IMR-90 (cell line): ENCODE measurements around the gene IZUMO4. TPM values are rescaled to one million over a fixed set of nuclear protein-coding genes. Genes with fewer than 3 reads are reported as not detected.

Experiments used
- ATAC-seq: fragments of 200-7000 bp; cut with Tn5 transposase; 2 replicates; pipeline ENCODE4 v1.9.1; 2020; ENCODE audit warnings: low read depth, mild to moderate bottlenecking, moderate library complexity
- BruUV-seq: library from RNA; stranded (reverse); fragments of 400-500 nt; replicated peaks from 2 replicates; lab custom pipeline; 2021; lab: Mats Ljungman, UMichigan
- CTCF ChIA-PET: fragments of 300-600 bp; formaldehyde crosslinking; extraction: SDS; loops from one replicate; lab custom pipeline; 2021; ENCODE audit warnings: antibody characterized with exemption; lab: Yijun Ruan, JAX
- POLR2A ChIA-PET: fragments of 300-600 bp; sonication (Branson Sonifier 250); formaldehyde crosslinking; loops from one replicate; lab custom pipeline; 2022; ENCODE audit warnings: antibody characterized with exemption; ENCODE audit not compliant: unreplicated experiment; lab: Charles Lee
- DNase-seq: peaks from one replicate; pipeline ENCODE4 v3.0.0; 2013
- H2AFZ ChIP-seq: replicated peaks from 2 replicates; pipeline ENCODE3; 2013; ENCODE audit warnings: low read length, mild to moderate bottlenecking; ENCODE audit not compliant: poor library complexity
- H2AK5ac ChIP-seq: 2 replicates; pipeline ENCODE4 v1.6.1; 2013; ENCODE audit warnings: low read depth, low read length, inconsistent platforms
- H2AK9ac ChIP-seq: replicated peaks from 2 replicates; pipeline ENCODE3; 2013; ENCODE audit warnings: mild to moderate bottlenecking, low read depth, low read length, moderate library complexity; ENCODE audit not compliant: poor library complexity
- H2BK120ac ChIP-seq: 2 replicates; pipeline ENCODE4 v1.6.1; 2013; ENCODE audit warnings: low read depth, low read length, inconsistent platforms
- H2BK15ac ChIP-seq: 3 replicates; pipeline ENCODE4 v1.6.1; 2013; ENCODE audit warnings: low read depth, low read length, inconsistent platforms
- H2BK20ac ChIP-seq: 2 replicates; pipeline ENCODE4 v1.6.1; 2013; ENCODE audit warnings: low read depth, mild to moderate bottlenecking, inconsistent platforms, low read length, moderate library complexity
- H2BK5ac ChIP-seq: 2 replicates; pipeline ENCODE4 v1.6.1; 2013; ENCODE audit warnings: mild to moderate bottlenecking, low read depth, low read length, inconsistent platforms; ENCODE audit not compliant: poor library complexity, severe bottlenecking
- H3K14ac ChIP-seq: replicated peaks from 2 replicates; pipeline ENCODE4 v1.6.1; 2013; ENCODE audit warnings: low read depth, low read length, inconsistent platforms
- H3K18ac ChIP-seq: 2 replicates; pipeline ENCODE4 v1.6.1; 2013; ENCODE audit warnings: low read depth, low read length, control low read depth
- H3K23ac ChIP-seq: 2 replicates; pipeline ENCODE4 v1.6.1; 2013; ENCODE audit warnings: low read depth, low read length, inconsistent platforms
- H3K27ac ChIP-seq: 2 replicates; pipeline ENCODE4 v1.5.1; 2013; ENCODE audit warnings: mild to moderate bottlenecking, control low read depth, low read length; ENCODE audit not compliant: insufficient read depth
- H3K27me3 ChIP-seq: 2 replicates; pipeline ENCODE4 v1.6.1; 2013; ENCODE audit warnings: low read length; ENCODE audit not compliant: control insufficient read depth, insufficient read depth
- H3K36me3 ChIP-seq: 2 replicates; pipeline ENCODE4 v1.6.1; 2013; ENCODE audit warnings: low read length, mixed read lengths; ENCODE audit not compliant: control insufficient read depth, insufficient read depth
- H3K4ac ChIP-seq: 2 replicates; pipeline ENCODE4 v1.6.1; 2013; ENCODE audit warnings: low read depth, low read length, inconsistent platforms
- H3K4me1 ChIP-seq: 2 replicates; pipeline ENCODE4 v1.6.1; 2013; ENCODE audit warnings: low read length, mixed read lengths; ENCODE audit not compliant: control insufficient read depth, insufficient read depth
- H3K4me2 ChIP-seq: 2 replicates; pipeline ENCODE4 v1.6.1; 2013; ENCODE audit warnings: low read depth, mild to moderate bottlenecking, control low read depth, low read length, moderate library complexity
- H3K4me3 ChIP-seq: 2 replicates; pipeline ENCODE4 v1.5.1; 2013; ENCODE audit warnings: low read depth, mild to moderate bottlenecking, control low read depth, low read length, moderate library complexity; ENCODE audit not compliant: insufficient read depth
- H3K56ac ChIP-seq: 2 replicates; pipeline ENCODE4 v1.6.1; 2013; ENCODE audit warnings: low read length, inconsistent platforms; ENCODE audit not compliant: insufficient read depth; ENCODE audit errors: extremely low read depth
- H3K79me1 ChIP-seq, 2 experiments: 2 replicates each; pipeline ENCODE4 v1.6.1; 2013; ENCODE audit warnings: low read length in 2 of 2, inconsistent platforms in 1 of 2, low read depth in 1 of 2
- H3K9ac ChIP-seq: 2 replicates; pipeline ENCODE4 v1.6.1; 2013; ENCODE audit warnings: low read depth, low read length, control low read depth
- H3K9me1 ChIP-seq: 2 replicates; pipeline ENCODE4 v1.6.1; 2013; ENCODE audit warnings: low read length, inconsistent platforms; ENCODE audit not compliant: insufficient read depth
- H3K9me3 ChIP-seq: 2 replicates; pipeline ENCODE4 v1.6.1; 2013; ENCODE audit warnings: low read length; ENCODE audit not compliant: control insufficient read depth, insufficient read depth
- H4K20me1 ChIP-seq: 2 replicates; pipeline ENCODE4 v1.6.1; 2013; ENCODE audit warnings: low read length, inconsistent platforms; ENCODE audit not compliant: insufficient read depth
- H4K5ac ChIP-seq: 2 replicates; pipeline ENCODE4 v1.6.1; 2013; ENCODE audit warnings: mild to moderate bottlenecking, low read depth, low read length, control low read depth
- H4K8ac ChIP-seq, 2 experiments: 2 replicates each; pipeline ENCODE4 v1.6.1; 2013; ENCODE audit warnings: low read depth in 2 of 2, low read length in 2 of 2, control low read depth in 1 of 2, inconsistent platforms in 1 of 2
- H4K91ac ChIP-seq: 2 replicates; pipeline ENCODE4 v1.6.1; 2013; ENCODE audit warnings: low read depth, low read length, inconsistent platforms; ENCODE audit not compliant: insufficient read depth
- BHLHE40 ChIP-seq: fragments of 150-350 bp; IDR thresholded peaks from 2 replicates; pipeline ENCODE4 v1.6.1; 2016; ENCODE audit warnings: mild to moderate bottlenecking, low read depth, low read length
- USF2 ChIP-seq: fragments of 150-350 bp; IDR thresholded peaks from 2 replicates; pipeline ENCODE4 v1.6.1; 2017; ENCODE audit warnings: mild to moderate bottlenecking, antibody characterized with exemption, low read length, low read depth
- WGBS, 2 experiments: methylation state at CpG; one replicate each; pipeline versions ENCODE4 v1.1.5 to v1.1.7; 2013; ENCODE audit warnings: missing lambda C conversion rate in 2 of 2; ENCODE audit not compliant: insufficient read length in 1 of 2; ENCODE audit errors: extremely low coverage in 2 of 2; 5-methylcytosine and 5-hydroxymethylcytosine counted together
- dilution Hi-C: fragments of 300-500 bp; cut with HindIII; formaldehyde crosslinking; loops from one replicate; pipeline ENCODE4 v1.14.3; 2018; ENCODE audit warnings: low sequenced_read_pairs; ENCODE audit not compliant: unreplicated experiment
- in situ Hi-C: fragments of 300-500 bp; cut with MboI; formaldehyde crosslinking; loops from 3 replicates; pipeline ENCODE4 v1.14.3; 2019; ENCODE audit warnings: low sequenced_read_pairs, inconsistent platforms, mixed read lengths
- intact Hi-C: fragments of 100-400 bp; cut with micrococcal nuclease; formaldehyde crosslinking; loops from 2 replicates; pipeline ENCODE4 v1.10.0; 2022
- polyA plus RNA-seq, 3 experiments: library from polyadenylated mRNA; depleted of rRNA; stranded (reverse); fragments of >200 nt; gene quantifications; 2 replicates each; pipeline ENCODE4 v1.2.3, GENCODE V29; 2012; ENCODE audit warnings: low replicate concordance in 1 of 3
- total RNA-seq: library from RNA; depleted of rRNA; stranded (reverse); fragments of >200 nt; gene quantifications from 2 replicates; pipeline ENCODE4 v1.2.3, GENCODE V29; 2012
- TF ChIP-seq, protein P1 (sequence below): conservative IDR thresholded peaks from 2 replicates; pipeline ENCODE4 v1.5.1; 2012; ENCODE audit warnings: mild to moderate bottlenecking, low read depth, low read length, improper control_type of control experiment

The IZUMO4 gene
- total and polyA plus RNA-seq, 2 of the 4 experiments (the other 2 are of a cell fraction) = 0.72 to 2.8 TPM

DNA sequence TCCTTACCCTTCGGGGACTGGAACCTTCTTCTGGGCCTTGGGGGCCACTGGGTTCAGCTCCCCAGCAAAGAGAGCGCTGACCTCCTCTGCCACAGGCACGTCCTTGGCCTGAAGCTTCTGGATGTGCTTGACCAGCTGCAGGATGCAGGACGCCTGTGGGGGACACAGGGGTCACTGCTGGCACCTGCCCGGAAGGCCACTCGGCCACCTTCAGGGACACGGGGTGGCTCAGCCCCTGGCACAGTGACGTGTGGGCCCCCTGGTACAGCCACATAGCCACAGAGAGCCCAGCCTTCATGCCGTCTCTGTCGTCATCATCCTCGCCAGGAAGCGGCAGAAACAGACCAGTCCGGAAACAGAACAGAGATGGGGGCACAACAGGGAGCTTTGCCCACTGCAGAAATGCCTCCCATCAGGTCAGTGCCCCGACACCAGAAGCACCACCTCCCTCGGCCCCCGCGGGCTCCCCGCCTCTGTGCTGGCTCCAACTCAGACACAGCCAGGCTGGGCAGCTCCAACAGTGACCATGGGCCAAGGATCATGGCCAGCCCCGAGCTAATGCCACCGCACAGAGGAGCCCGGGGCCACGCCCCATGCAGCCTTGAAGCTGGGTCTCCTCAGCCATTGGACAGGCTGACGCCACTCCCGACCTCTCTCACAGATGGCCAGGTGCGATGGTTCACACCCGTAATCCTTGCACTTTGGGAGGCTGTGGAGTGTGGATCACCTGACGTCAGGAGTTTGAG is 20.7 kb downstream of the IZUMO4 start:
- intact Hi-C loops (no loop called here), dilution Hi-C loops (no loop called here), in situ Hi-C loops (no loop called here)
- peaks cover 26% of the 10 kb centered on the region for H4K20me1 ChIP-seq
- no peak overlapping the region for H3K23ac ChIP-seq
- 96% methylated on average over 10 of the region's 27 CpGs; no CpG with 5 or more reads in 1 of the 2 experiments for WGBS, 2 experiments
- ChIA-PET CTCF (no interaction called here), POLR2A (no interaction called here)
- no peak overlapping the region for H2BK120ac ChIP-seq
- H2AK5ac ChIP-seq = no peak overlapping the region
- no peak overlapping the region for H3K4me3 ChIP-seq
- ATAC-seq (no peak), DNase-seq (no peak)
- no peak overlapping the region for H2AK9ac ChIP-seq
- H4K5ac ChIP-seq = no peak overlapping the region
- H3K4me2 ChIP-seq = no peak overlapping the region
- no peak overlapping the region for H3K56ac ChIP-seq
- no peak overlapping the region for H2AFZ ChIP-seq
- peaks cover 90% of the 10 kb centered on the region for H3K36me3 ChIP-seq
- no peak overlapping the region for H4K91ac ChIP-seq
- H3K4ac ChIP-seq = no peak overlapping the region
- H3K9me1 ChIP-seq = no peaks in the 10 kb centered on the region
- H3K14ac ChIP-seq = no peak overlapping the region
- TF ChIP-seq, protein P1, sequence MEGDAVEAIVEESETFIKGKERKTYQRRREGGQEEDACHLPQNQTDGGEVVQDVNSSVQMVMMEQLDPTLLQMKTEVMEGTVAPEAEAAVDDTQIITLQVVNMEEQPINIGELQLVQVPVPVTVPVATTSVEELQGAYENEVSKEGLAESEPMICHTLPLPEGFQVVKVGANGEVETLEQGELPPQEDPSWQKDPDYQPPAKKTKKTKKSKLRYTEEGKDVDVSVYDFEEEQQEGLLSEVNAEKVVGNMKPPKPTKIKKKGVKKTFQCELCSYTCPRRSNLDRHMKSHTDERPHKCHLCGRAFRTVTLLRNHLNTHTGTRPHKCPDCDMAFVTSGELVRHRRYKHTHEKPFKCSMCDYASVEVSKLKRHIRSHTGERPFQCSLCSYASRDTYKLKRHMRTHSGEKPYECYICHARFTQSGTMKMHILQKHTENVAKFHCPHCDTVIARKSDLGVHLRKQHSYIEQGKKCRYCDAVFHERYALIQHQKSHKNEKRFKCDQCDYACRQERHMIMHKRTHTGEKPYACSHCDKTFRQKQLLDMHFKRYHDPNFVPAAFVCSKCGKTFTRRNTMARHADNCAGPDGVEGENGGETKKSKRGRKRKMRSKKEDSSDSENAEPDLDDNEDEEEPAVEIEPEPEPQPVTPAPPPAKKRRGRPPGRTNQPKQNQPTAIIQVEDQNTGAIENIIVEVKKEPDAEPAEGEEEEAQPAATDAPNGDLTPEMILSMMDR = no peak
- TF ChIP-seq BHLHE40 = no peak
- no peak for TF ChIP-seq USF2
- no peak overlapping the region for H2BK20ac ChIP-seq
- H3K9me3 ChIP-seq = no peaks in the 10 kb centered on the region
- H3K4me1 ChIP-seq = no peaks in the 10 kb centered on the region
- no peak overlapping the region for H2BK15ac ChIP-seq
- no peaks in the 10 kb centered on the region for H3K27me3 ChIP-seq
- no peak overlapping the region for H2BK5ac ChIP-seq
- no peak overlapping the region for H3K27ac ChIP-seq
- no TSS peak for BruUV-seq
- no peak overlapping the region for H3K9ac ChIP-seq
- peaks cover 7 to 29% of the 10 kb centered on the region in 2 experiments for H3K79me1 ChIP-seq
- H3K18ac ChIP-seq = no peak overlapping the region
- no peak overlapping the region for H4K8ac ChIP-seq
